Stimulated activated naive CD8-positive, alpha-beta T cell treated with anti-CD3 and anti-CD28 coated beads, Interleukin-15, Interleukin-2, amounts not matched to agents 100 U/mL and 50 U/mL, for 24 hours (primary cell): ENCODE measurements around the gene SDF4.

Source experiments
- ATAC-seq: fragments of 150-1000 bp; cut with Tn5 transposase; one replicate; pipeline ENCODE4 v1.10.0; 2021
- DNase-seq: peaks from one replicate; pipeline ENCODE4 v3.0.0; 2021

SDF4 gene

GRCh38 chr1:1228187-1228586 lies 3.6 kb downstream of the SDF4 start:
- no peak for ATAC-seq
- no peak for DNase-seq

DNA sequence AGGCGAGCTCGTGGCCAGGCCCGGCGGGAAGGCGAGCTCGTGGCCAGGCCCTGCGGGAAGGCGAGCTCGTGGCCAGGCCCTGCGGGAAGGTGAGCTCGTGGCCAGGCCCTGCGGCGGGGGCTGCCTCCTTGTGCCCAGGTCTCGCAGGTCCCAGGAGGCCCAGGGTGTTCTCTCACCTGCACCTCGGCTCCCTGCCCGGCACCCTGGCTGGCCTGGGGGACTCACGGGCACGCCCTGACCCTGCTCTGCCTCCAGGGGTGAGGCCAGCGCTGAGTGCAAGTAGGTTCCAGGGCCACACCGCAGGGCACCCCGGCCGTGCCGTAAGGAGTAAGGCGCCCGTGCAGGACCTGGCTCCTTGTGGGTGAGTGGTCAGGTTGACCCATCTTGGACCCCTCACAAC lies 4.4 kb downstream of the SDF4 start:
- ATAC-seq (no peak), DNase-seq (no peak)

DNA sequence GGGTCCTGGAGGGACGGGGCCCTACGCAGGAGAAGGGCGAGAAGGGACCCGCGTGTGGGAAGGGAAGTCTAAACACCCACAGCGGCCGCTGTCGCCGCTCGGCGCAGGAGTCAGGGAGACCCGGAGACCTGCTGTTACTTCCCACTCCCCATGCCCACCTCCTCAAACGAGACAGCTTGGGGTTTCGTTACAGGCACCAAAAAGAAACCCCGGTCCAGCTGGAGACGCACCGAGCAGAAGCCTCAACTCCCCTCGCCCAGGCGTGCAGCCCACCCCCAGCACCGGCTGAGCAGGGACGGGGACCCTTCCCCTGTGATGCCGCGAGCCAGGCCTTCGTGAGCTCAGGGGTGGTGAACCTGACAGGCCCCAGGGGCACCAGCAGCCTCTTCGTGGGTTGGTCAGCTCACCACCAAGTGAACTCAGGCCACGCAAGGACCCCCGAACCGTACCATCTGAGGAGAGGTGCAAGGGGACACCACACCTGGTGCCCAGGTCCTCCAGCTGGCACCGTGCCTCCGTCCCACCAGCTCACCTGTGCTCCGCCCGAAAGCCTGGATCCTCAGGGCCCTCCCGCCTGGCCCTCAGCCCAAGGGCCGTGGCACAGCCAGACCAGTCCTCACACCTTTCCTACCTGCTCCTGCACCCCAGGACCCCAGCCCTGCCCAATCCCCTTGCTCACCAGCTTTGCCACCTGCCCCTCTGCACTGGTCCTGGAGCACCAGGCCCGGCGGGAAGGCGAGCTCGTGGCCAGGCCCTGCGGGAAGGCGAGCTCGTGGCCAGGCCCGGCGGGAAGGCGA lies 5.0 kb downstream of the SDF4 start:
- no peak for DNase-seq
- ATAC-seq, result no peak

- ATAC-seq, result no peak
- DNase-seq, result no peak
Measured at GRCh38 chr1:1225913-1226312, 5.9 kb downstream of the SDF4 start.

DNA sequence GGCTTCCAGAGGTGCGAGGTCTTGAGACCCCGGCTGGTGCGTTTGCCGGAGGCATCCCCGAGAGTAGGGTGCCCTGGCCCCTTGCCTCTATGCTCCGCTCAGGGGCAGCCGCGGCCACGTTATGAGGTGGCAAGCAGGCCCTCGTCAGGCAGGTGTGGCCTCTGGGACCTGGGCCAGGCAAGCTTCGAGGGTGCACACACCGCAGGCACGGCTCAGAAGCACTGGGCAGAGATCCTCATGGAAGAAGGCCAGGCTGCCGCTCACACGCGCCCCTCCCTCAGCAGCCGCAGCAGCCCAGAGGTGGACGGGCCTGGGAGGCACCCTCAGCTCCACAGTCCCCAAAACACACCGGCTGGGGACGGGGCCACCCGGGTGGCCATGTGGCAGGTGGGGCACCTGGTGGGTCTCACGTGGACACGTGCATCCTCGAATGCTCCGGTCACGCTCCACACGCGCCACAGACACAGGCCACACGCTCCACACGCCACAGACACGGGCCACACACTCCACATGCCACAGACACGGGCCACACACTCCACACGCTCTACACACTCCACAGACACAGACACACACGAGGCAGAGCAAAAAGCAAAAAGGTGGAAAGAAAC lies 6.5 kb downstream of the SDF4 start:
- no peak for DNase-seq
- no peak for ATAC-seq

GRCh38 chr1:1223891-1224290 lies 7.9 kb downstream of the SDF4 start:
- DNase-seq, result no peak
- no peak for ATAC-seq

GRCh38 chr1:1223321-1223720 lies 8.5 kb downstream of the SDF4 start:
- no peak for ATAC-seq
- no peak for DNase-seq

DNA sequence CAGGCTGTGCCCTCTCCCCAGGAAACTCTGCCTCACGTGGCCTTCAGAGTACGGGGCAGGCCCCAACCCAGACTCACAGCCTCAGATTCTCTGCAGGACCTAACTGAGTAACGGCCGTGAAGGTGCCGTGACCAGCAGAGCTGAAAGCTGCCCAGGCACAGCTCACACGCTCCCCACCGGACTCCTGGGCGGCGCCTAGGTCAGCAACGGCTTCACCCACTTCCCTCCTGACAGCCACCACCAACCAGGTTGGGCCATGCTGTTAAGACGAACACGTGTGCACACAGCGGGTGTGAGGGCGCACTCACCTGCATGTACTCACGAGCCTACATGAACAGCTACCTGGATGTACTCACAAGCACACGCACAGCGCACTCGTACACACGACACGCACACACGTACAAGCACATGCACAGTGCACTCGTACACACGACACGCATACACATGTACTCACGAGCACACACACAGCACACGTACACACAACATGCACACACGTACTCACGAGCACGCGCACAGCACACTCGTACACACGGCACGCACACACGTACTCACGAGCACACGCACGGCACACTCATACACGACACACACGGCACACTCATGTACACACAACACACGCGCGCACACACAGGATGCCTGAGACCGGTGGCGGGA lies 9.1 kb downstream of the SDF4 start:
- no peak for DNase-seq
- ATAC-seq, result no peak

- no peak for ATAC-seq
Measured at GRCh38 chr1:1221887-1222574, 9.8 kb downstream of the SDF4 start.

GRCh38 chr1:1220197-1220596 lies 11.6 kb downstream of the SDF4 start:
- no peak for ATAC-seq
- DNase-seq, result no peak

More at GRCh38 chr1:1221887-1222574, 9.8 kb downstream of the SDF4 start:
- no peak for DNase-seq

- DNase-seq (no peak), ATAC-seq (no peak)
Measured at GRCh38 chr1:1219341-1219740, 12.5 kb downstream of the SDF4 start.

DNA sequence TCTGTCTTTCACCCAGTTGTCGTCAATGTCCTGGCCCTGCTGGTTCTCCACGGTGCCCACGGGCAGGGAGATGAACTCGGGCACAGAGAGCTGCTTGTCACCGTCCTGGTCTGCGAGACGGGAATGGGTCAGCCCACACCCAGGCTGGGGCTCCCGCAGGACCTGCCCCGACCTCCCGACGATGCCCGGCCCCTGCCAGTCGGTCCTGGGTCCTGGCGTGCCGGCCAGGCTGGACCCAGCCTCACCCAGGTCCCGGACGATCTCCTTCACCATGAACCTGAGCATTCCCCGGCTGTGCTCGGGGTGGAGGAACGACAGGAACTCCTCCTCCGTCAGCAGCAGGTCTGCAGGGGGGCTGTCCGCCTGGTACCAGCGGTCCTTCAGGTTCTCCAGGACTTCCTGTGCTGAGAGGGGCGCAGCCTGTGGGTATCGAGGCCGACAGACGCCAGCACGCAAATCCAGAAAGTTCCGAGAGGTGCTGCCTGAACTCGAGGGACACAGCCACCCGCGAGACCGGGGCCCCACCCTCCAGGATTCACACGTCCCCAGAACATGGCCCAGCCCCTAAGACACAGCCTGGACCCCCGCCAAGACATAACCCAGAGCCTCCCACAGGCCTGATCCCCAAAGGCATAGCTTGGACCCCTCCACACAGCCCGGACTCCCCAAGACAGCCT lies 13.1 kb downstream of the SDF4 start:
- ATAC-seq (no peak), DNase-seq (no peak)

GRCh38 chr1:1217621-1218523 lies 13.9 kb downstream of the SDF4 start:
- no peak for ATAC-seq

GRCh38 chr1:1216770-1217620 lies 14.8 kb downstream of the SDF4 start:
- ATAC-seq, result no peak
- no peak for DNase-seq

More at GRCh38 chr1:1217621-1218523, 13.9 kb downstream of the SDF4 start:
- DNase-seq, result no peak

- ATAC-seq (no peak), DNase-seq (no peak)
Measured at GRCh38 chr1:1215881-1216605, 15.8 kb downstream of the SDF4 start.

GRCh38 chr1:1215080-1215676 lies 16.6 kb downstream of the SDF4 start:
- DNase-seq (no peak), ATAC-seq (no peak)

- DNase-seq, result peak; percentile 56
- ATAC-seq, result peak; percentile 24
Measured at GRCh38 chr1:1213345-1214265, 18.2 kb downstream of the SDF4 start, which contains the start of gene TNFRSF4. TSS of gene TNFRSF4 (minus strand) at chr1:1214153. CDS start at chr1:1214127, 26 bp downstream.
